Loucy (cell line): ENCODE results near the gene TLR9.

ENCODE experiments used
- H2AFZ ChIP-seq: fragments of 200-600 bp; sonication (generic); 2 replicates; pipeline ENCODE4 v1.6.0; 2016; ENCODE audit warnings: antibody characterized with exemption, mild to moderate bottlenecking, low read length, moderate library complexity
- H3F3A ChIP-seq: fragments of 200-600 bp; 2 replicates; pipeline ENCODE4 v1.6.0; 2016; ENCODE audit warnings: antibody characterized with exemption, low read depth, mild to moderate bottlenecking
- H3K27me3 ChIP-seq: fragments of 200-600 bp; sonication (generic); 2 replicates; pipeline ENCODE4 v1.6.1; 2014; ENCODE audit warnings: low read length, mild to moderate bottlenecking; ENCODE audit not compliant: insufficient read depth, poor library complexity, severe bottlenecking
- H3K36me3 ChIP-seq: fragments of 200-600 bp; sonication (generic); 2 replicates; pipeline ENCODE4 v1.6.1; 2016; ENCODE audit warnings: low read length; ENCODE audit not compliant: insufficient read depth
- H3K4me1 ChIP-seq: fragments of 200-600 bp; sonication (generic); 2 replicates; pipeline ENCODE4 v1.5.1; 2014; ENCODE audit warnings: low read length, mild to moderate bottlenecking; ENCODE audit not compliant: insufficient read depth, poor library complexity, severe bottlenecking
- H3K4me2 ChIP-seq: fragments of 200-600 bp; sonication (generic); 2 replicates; pipeline ENCODE4 v1.6.0; 2014; ENCODE audit warnings: antibody characterized with exemption, low read length, low read depth, mild to moderate bottlenecking; ENCODE audit not compliant: poor library complexity, severe bottlenecking
- H3K4me3 ChIP-seq: fragments of 200-600 bp; sonication (generic); 2 replicates; pipeline ENCODE4 v1.5.1; 2014; ENCODE audit warnings: low read length, mild to moderate bottlenecking, mixed read lengths; ENCODE audit not compliant: poor library complexity, severe bottlenecking
- H3K79me2 ChIP-seq: fragments of 200-600 bp; sonication (generic); 2 replicates; pipeline ENCODE4 v1.6.1; 2014; ENCODE audit warnings: low read length; ENCODE audit not compliant: insufficient read depth
- H3K9ac ChIP-seq: fragments of 200-600 bp; sonication (generic); 2 replicates; pipeline ENCODE4 v1.6.0; 2014; ENCODE audit warnings: mild to moderate bottlenecking, low read depth, low read length, moderate library complexity; ENCODE audit not compliant: poor library complexity, severe bottlenecking
- H3K9me2 ChIP-seq: fragments of 200-600 bp; sonication (generic); replicated peaks from 2 replicates; pipeline ENCODE4 v1.6.1; 2016; ENCODE audit warnings: low read depth, low read length, mixed read lengths
- H3K9me3 ChIP-seq: fragments of 200-600 bp; sonication (generic); 2 replicates; pipeline ENCODE4 v1.6.1; 2014; ENCODE audit warnings: mild to moderate bottlenecking, antibody characterized with exemption, low read length, low read depth; ENCODE audit not compliant: insufficient read depth
- H4K20me1 ChIP-seq: fragments of 200-600 bp; sonication (generic); 2 replicates; pipeline ENCODE4 v1.6.0; 2014; ENCODE audit warnings: antibody characterized with exemption, low read length, mild to moderate bottlenecking; ENCODE audit not compliant: insufficient read depth, poor library complexity, severe bottlenecking
- CTCF ChIP-seq: fragments of 200-600 bp; sonication (generic); conservative IDR thresholded peaks from 2 replicates; pipeline ENCODE4 v1.5.1; 2014; ENCODE audit warnings: mild to moderate bottlenecking, antibody characterized with exemption, low read length
- EZH2phosphoT487 ChIP-seq: fragments of 200-600 bp; IDR thresholded peaks from 2 replicates; pipeline ENCODE4 v1.6.1; 2018; ENCODE audit warnings: antibody characterized with exemption, mild to moderate bottlenecking, moderate library complexity, borderline replicate concordance

Gene TLR9

GRCh38 chr3:52221141-52221562 lies 4.3 kb downstream of the TLR9 start:
- Histone ChIP-seq H3K36me3 (no peaks in the 10 kb centered on the region), H3K4me3 (peak overlapping the region; percentile 80), H3K4me1 (peaks cover 67% of the 10 kb centered on the region)

GRCh38 chr3:52220380-52221026 lies 4.9 kb downstream of the TLR9 start:
- TF ChIP-seq EZH2phosphoT487 (no peak), CTCF (peak; percentile 93)
- Histone ChIP-seq H3K4me3 (peak overlapping the region; percentile 80), H3K4me1 (peaks cover 67% of the 10 kb centered on the region), H3K9me2 (no peaks in the 10 kb centered on the region), H3K9me3 (no peaks in the 10 kb centered on the region), H3F3A (peaks cover 13% of the 10 kb centered on the region; the same call in 1 of the 2 replicates), H3K4me2 (peak overlapping the region; percentile 92), H2AFZ (no peak overlapping the region), H3K27me3 (no peaks in the 10 kb centered on the region), H3K79me2 (peaks cover 41% of the 10 kb centered on the region), H3K9ac (peak overlapping the region; percentile 84), H3K36me3 (peaks cover 2% of the 10 kb centered on the region; the same call in 1 of the 2 replicates), H4K20me1 (no peaks in the 10 kb centered on the region)

More at GRCh38 chr3:52221141-52221562, 4.3 kb downstream of the TLR9 start:
- no peaks in the 10 kb centered on the region for H4K20me1 ChIP-seq
- no peaks in the 10 kb centered on the region for H3K9me2 ChIP-seq
- peaks cover 13% of the 10 kb centered on the region; the same call in 1 of the 2 replicates for H3F3A ChIP-seq
- TF ChIP-seq CTCF (no peak), EZH2phosphoT487 (no peak)
- H3K4me2 ChIP-seq = peak overlapping the region; percentile 92
- H3K27me3 ChIP-seq = no peaks in the 10 kb centered on the region
- no peaks in the 10 kb centered on the region for H3K9me3 ChIP-seq
- no peak overlapping the region for H2AFZ ChIP-seq
- peaks cover 41% of the 10 kb centered on the region for H3K79me2 ChIP-seq
- H3K9ac ChIP-seq = peak overlapping the region; percentile 84

GRCh38 chr3:52218937-52219650 lies 6.4 kb downstream of the TLR9 start:
- Histone ChIP-seq H3K4me3 (peak overlapping the region; percentile 74), H3K9ac (peak overlapping the region; percentile 70), H3K79me2 (peaks cover 38% of the 10 kb centered on the region), H3K9me3 (no peaks in the 10 kb centered on the region), H3K4me1 (peaks cover 67% of the 10 kb centered on the region), H3K4me2 (peak overlapping the region; percentile 98), H3K9me2 (no peaks in the 10 kb centered on the region), H3K27me3 (no peaks in the 10 kb centered on the region), H3K36me3 (peaks cover 16% of the 10 kb centered on the region; the same call in 1 of the 2 replicates), H3F3A (peaks cover 13% of the 10 kb centered on the region; the same call in 1 of the 2 replicates), H2AFZ (0 out of 2 replicates have a peak overlapping the region, but pooled peaks have one; percentile 35), H4K20me1 (no peaks in the 10 kb centered on the region)
- no peak for TF ChIP-seq EZH2phosphoT487
- TF ChIP-seq CTCF = no peak
